Endothelial cell of umbilical vein (primary cell): ENCODE measurements around the gene CDH20. TPM values are rescaled to one million over a fixed set of nuclear protein-coding genes. Genes with fewer than 3 reads are reported as not detected.

ENCODE experiments used
- BruUV-seq: library from RNA; stranded (reverse); fragments of 400-500 nt; replicated peaks from 2 replicates; lab custom pipeline; 2021; lab: Mats Ljungman, UMichigan
- CTCF ChIA-PET: fragments of 300-600, 350-600 bp; sonication (Branson Sonifier 250); formaldehyde crosslinking; loops from one replicate; lab custom pipeline; 2021; ENCODE audit warnings: antibody characterized with exemption, inconsistent platforms; lab: Charles Lee
- POLR2A ChIA-PET: fragments of 300-600, 350-600 bp; sonication (Branson Sonifier 250); formaldehyde crosslinking; loops from one replicate; lab custom pipeline; 2021; ENCODE audit warnings: antibody characterized with exemption, inconsistent platforms; lab: Charles Lee
- DNase-seq: peaks from one replicate; pipeline ENCODE4 v3.0.0-alpha.2; 2011; ENCODE audit warnings: low read depth, low spot score
- FAIRE-seq: peaks from 2 replicates; lab custom pipeline; 2011; peaks lifted over from hg19 to GRCh38; lab: Jason Lieb, UNC
- H2AFZ ChIP-seq: 2 replicates; pipeline ENCODE4 v1.6.0; 2012; ENCODE audit warnings: low read depth, low read length, control low read depth, inconsistent platforms
- H3K27ac ChIP-seq: 2 replicates; pipeline ENCODE4 v1.5.1; 2011; ENCODE audit warnings: low read depth, mild to moderate bottlenecking, control low read depth, low read length, moderate library complexity; ENCODE audit not compliant: insufficient read depth
- H3K27me3 ChIP-seq, 2 experiments: 2 replicates each; pipeline versions ENCODE4 v1.6.0 to v1.6.1; 2011; ENCODE audit warnings: low read length in 2 of 2, mixed read lengths in 1 of 2; ENCODE audit not compliant: control insufficient read depth in 2 of 2, insufficient read depth in 2 of 2
- H3K36me3 ChIP-seq, 2 experiments: 2 replicates in 1 of 2; 3 replicates in 1 of 2; pipeline ENCODE4 v1.5.1; 2011; ENCODE audit warnings: low read length in 2 of 2, mild to moderate bottlenecking in 1 of 2, moderate library complexity in 1 of 2; ENCODE audit not compliant: control insufficient read depth in 2 of 2, insufficient read depth in 2 of 2; ENCODE audit errors: extremely low read depth in 1 of 2
- H3K4me1 ChIP-seq: 3 replicates; pipeline ENCODE4 v1.5.1; 2011; ENCODE audit warnings: mild to moderate bottlenecking, low read length; ENCODE audit not compliant: control insufficient read depth, insufficient read depth; ENCODE audit errors: extremely low read depth
- H3K4me2 ChIP-seq: 2 replicates; pipeline ENCODE4 v1.6.1; 2011; ENCODE audit warnings: low read length, control low read depth, mixed read lengths; ENCODE audit not compliant: insufficient read depth
- H3K4me3 ChIP-seq, 3 experiments: fragments of 200-600 bp in 1 of 3; sonication (generic), shearing (Covaris generic) in 1 of 3; replicated peaks in 1 of 3; 2 replicates each; pipeline ENCODE4 v1.5.1; 2011 to 2016; ENCODE audit warnings: control low read depth in 3 of 3, low read length in 3 of 3, mild to moderate bottlenecking in 2 of 3, inconsistent platforms in 1 of 3, low read depth in 1 of 3, moderate library complexity in 1 of 3; ENCODE audit not compliant: insufficient read depth in 1 of 3
- H3K79me2 ChIP-seq: 2 replicates; pipeline ENCODE4 v1.6.0; 2012; ENCODE audit warnings: low read length, inconsistent platforms; ENCODE audit not compliant: control insufficient read depth, insufficient read depth
- H3K9ac ChIP-seq: replicated peaks from 2 replicates; pipeline ENCODE3; 2011; ENCODE audit warnings: low read length, control low read depth; ENCODE audit not compliant: insufficient read depth; ENCODE audit errors: extremely low read depth
- H3K9me1 ChIP-seq: replicated peaks from 3 replicates; pipeline ENCODE4 v1.6.0; 2011; ENCODE audit warnings: mild to moderate bottlenecking, low read length; ENCODE audit not compliant: control insufficient read depth, insufficient read depth; ENCODE audit errors: extremely low read depth
- H3K9me3 ChIP-seq: replicated peaks from 2 replicates; pipeline ENCODE4 v1.5.1; 2012; ENCODE audit warnings: low read length, inconsistent platforms; ENCODE audit not compliant: control insufficient read depth, insufficient read depth
- H4K20me1 ChIP-seq: replicated peaks from 2 replicates; pipeline ENCODE3; 2011; ENCODE audit warnings: mild to moderate bottlenecking, low read length; ENCODE audit not compliant: control insufficient read depth, insufficient read depth; ENCODE audit errors: extremely low read depth
- EZH2 ChIP-seq: IDR thresholded peaks from 2 replicates; pipeline ENCODE4 v1.6.1; 2012; ENCODE audit warnings: borderline replicate concordance, low read depth, mild to moderate bottlenecking, moderate library complexity, low read length, inconsistent platforms; ENCODE audit not compliant: severe bottlenecking
- FOS ChIP-seq: IDR thresholded peaks from 2 replicates; pipeline ENCODE4 v1.6.1; 2011; ENCODE audit warnings: mild to moderate bottlenecking, low read length, moderate library complexity, borderline replicate concordance; ENCODE audit not compliant: insufficient read depth
- GATA2 ChIP-seq: IDR thresholded peaks from 2 replicates; pipeline ENCODE4 v1.7.0; 2011; ENCODE audit warnings: low read depth, mild to moderate bottlenecking, moderate library complexity, mixed read lengths, low read length; ENCODE audit not compliant: insufficient read length, insufficient read depth
- JUN ChIP-seq: IDR thresholded peaks from 2 replicates; pipeline ENCODE4 v1.6.1; 2011; ENCODE audit warnings: borderline replicate concordance, low read depth; ENCODE audit not compliant: insufficient read length, insufficient read depth
- MYC ChIP-seq: IDR thresholded peaks from one replicate; pipeline ENCODE4 v1.6.1; 2011; ENCODE audit warnings: mild to moderate bottlenecking, low read depth, low read length
- POLR2A ChIP-seq: IDR thresholded peaks from 2 replicates; pipeline ENCODE4 v1.6.1; 2012; ENCODE audit warnings: low read depth, mild to moderate bottlenecking, control low read depth, low read length
- POLR2AphosphoS5 ChIP-seq: IDR thresholded peaks from 2 replicates; pipeline ENCODE4 v1.6.1; 2012; ENCODE audit warnings: low read depth, mild to moderate bottlenecking, control low read depth, low read length, moderate library complexity; ENCODE audit not compliant: insufficient read depth
- dilution Hi-C: fragments of 300-500 bp; cut with MboI; formaldehyde crosslinking; loops from one replicate; pipeline ENCODE4 v1.15.0; 2019; ENCODE audit warnings: low sequenced_read_pairs; ENCODE audit not compliant: extremely low pct_ligation_motif_present
- intact Hi-C: fragments of 100-400 bp; cut with micrococcal nuclease; formaldehyde crosslinking; loops from one replicate; pipeline ENCODE4 v1.10.0; 2022
- polyA plus RNA-seq, 4 experiments: library from polyadenylated mRNA; depleted of rRNA in 3 of 4; stranded (reverse) in 3 of 4; unstranded in 1 of 4; fragments of >200 nt; gene quantifications; 2 replicates each; pipeline versions ENCODE4 v1.2.1 to v1.2.3, GENCODE V29; 2011 to 2012; ENCODE audit warnings: missing spikeins in 1 of 4
- total RNA-seq: library from RNA; stranded (reverse); gene quantifications from 2 replicates; pipeline ENCODE4 v1.2.3, GENCODE V29; 2021
- TF ChIP-seq, protein P1 (sequence below): IDR thresholded peaks from 2 replicates; pipeline ENCODE4 v1.6.1; 2011; ENCODE audit not compliant: insufficient read depth, insufficient read length
- TF ChIP-seq, protein P2 (sequence below), 2 donors: IDR thresholded peaks; 1 replicate in 1 of 2; 2 replicates in 1 of 2; pipeline ENCODE4 v1.5.1; 2011; ENCODE audit warnings: low read length in 2 of 2, mild to moderate bottlenecking in 2 of 2, moderate library complexity in 2 of 2, control low read depth in 1 of 2, inconsistent platforms in 1 of 2, low read depth in 1 of 2; ENCODE audit not compliant: insufficient read depth in 1 of 2; ENCODE audit errors: extremely low read depth in 1 of 2

Gene CDH20
- total and polyA plus RNA-seq, 2 donors (not counting 3 experiments of a cell fraction or from before 2014, with no cell fraction given), result not detected

DNA sequence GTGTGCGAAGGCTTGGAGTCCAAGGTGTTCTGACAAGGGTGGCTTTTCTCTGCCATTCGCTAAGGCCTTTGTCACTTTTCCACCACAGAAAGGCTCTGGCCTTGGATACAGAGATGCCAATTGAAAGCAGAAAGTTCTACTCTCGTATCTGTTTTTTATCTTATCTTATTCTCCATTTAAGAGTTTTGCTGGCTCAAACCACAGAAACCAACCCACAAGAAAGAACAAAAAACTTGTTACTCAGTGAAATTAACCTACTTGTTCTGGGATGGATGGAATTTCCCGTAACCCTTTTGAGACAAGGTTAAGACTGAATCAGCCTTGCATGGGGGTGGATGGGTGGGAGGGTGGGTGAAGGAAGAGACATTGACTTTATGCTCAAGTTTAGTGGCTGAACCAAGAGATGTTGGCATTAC is 221.7 kb downstream of the CDH20 start:
- H2AFZ ChIP-seq, result no peak overlapping the region
- ChIA-PET CTCF (interaction anchor here (1.0 kb wide), 1 partner anchor 346 kb away, joined by 3 read pairs; no protein-coding TSS in a partner anchor), POLR2A (no interaction called here)
- no peaks in the 10 kb centered on the region for H3K27me3 ChIP-seq
- no peak for FAIRE-seq
- H3K4me1 ChIP-seq, result no peaks in the 10 kb centered on the region
- dilution Hi-C loops (no loop called here), intact Hi-C loops (no loop called here)
- H3K4me3 ChIP-seq, result no peak overlapping the region
- H3K9me3 ChIP-seq, result no peaks in the 10 kb centered on the region
- no peaks in the 10 kb centered on the region for H3K36me3 ChIP-seq
- BruUV-seq, result no TSS peak
- DNase-seq, result no peak
- H4K20me1 ChIP-seq, result no peaks in the 10 kb centered on the region
- TF ChIP-seq JUN (no peak), GATA2 (no peak), FOS (no peak), EZH2 (no peak), POLR2A (no peak), POLR2AphosphoS5 (no peak), MYC (no peak)
- TF ChIP-seq, protein P1, sequence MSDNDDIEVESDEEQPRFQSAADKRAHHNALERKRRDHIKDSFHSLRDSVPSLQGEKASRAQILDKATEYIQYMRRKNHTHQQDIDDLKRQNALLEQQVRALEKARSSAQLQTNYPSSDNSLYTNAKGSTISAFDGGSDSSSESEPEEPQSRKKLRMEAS, result no peak
- TF ChIP-seq, protein P2, sequence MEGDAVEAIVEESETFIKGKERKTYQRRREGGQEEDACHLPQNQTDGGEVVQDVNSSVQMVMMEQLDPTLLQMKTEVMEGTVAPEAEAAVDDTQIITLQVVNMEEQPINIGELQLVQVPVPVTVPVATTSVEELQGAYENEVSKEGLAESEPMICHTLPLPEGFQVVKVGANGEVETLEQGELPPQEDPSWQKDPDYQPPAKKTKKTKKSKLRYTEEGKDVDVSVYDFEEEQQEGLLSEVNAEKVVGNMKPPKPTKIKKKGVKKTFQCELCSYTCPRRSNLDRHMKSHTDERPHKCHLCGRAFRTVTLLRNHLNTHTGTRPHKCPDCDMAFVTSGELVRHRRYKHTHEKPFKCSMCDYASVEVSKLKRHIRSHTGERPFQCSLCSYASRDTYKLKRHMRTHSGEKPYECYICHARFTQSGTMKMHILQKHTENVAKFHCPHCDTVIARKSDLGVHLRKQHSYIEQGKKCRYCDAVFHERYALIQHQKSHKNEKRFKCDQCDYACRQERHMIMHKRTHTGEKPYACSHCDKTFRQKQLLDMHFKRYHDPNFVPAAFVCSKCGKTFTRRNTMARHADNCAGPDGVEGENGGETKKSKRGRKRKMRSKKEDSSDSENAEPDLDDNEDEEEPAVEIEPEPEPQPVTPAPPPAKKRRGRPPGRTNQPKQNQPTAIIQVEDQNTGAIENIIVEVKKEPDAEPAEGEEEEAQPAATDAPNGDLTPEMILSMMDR (IDR thresholded peaks at IDR 0.05; ENCODE audit: extremely low read depth in 1 of 2, insufficient read depth in 1 of 2, low read depth in 1 of 2, low read length in 2 of 2), result no peak
- H3K27ac ChIP-seq, result no peak overlapping the region
- no peaks in the 10 kb centered on the region for H3K9me1 ChIP-seq
- no peaks in the 10 kb centered on the region for H3K79me2 ChIP-seq
- H3K4me2 ChIP-seq, result no peak overlapping the region
- no peak overlapping the region for H3K9ac ChIP-seq
